Stomach (tissue), 4 donors: Measurements from ENCODE around the gene CSNK1E.

ENCODE experiments used
- EP300 ChIP-seq: sonication (generic); formaldehyde crosslinking; IDR thresholded peaks from one replicate; pipeline ENCODE4 v1.6.1; 2017; ENCODE audit warnings: antibody characterized with exemption
- TF ChIP-seq, protein P1 (sequence below), 7 experiments: fragments of 450-650 bp in 4 of 7; fragments of 200-600 bp in 3 of 7; sonication (generic) in 3 of 7; IDR thresholded peaks; one replicate each; pipeline ENCODE4 v1.5.1; 2016 to 2019; ENCODE audit warnings: antibody characterized with exemption in 7 of 7, control low read depth in 2 of 7, mild to moderate bottlenecking in 1 of 7

DNA sequence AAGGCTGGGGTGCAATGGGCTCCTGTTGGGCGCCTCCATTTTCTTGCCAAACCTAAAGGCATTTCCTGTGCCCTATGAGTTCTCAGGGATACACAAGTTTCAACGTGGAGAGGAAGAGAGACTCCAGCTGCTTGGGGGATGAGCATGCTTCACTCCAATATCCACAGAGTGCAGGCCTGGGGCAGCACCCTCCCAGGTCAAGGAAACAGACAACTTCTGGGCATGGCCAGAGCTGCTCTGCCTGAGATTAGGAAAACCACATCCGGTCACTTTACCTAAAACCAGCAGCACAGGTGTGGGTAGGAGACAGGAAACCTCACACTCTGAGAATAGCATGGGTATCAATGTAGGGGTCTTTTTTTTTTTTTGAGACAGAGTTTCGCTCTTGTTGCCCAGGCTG is 73.1 kb downstream of the CSNK1E start:
- TF ChIP-seq, protein P1, sequence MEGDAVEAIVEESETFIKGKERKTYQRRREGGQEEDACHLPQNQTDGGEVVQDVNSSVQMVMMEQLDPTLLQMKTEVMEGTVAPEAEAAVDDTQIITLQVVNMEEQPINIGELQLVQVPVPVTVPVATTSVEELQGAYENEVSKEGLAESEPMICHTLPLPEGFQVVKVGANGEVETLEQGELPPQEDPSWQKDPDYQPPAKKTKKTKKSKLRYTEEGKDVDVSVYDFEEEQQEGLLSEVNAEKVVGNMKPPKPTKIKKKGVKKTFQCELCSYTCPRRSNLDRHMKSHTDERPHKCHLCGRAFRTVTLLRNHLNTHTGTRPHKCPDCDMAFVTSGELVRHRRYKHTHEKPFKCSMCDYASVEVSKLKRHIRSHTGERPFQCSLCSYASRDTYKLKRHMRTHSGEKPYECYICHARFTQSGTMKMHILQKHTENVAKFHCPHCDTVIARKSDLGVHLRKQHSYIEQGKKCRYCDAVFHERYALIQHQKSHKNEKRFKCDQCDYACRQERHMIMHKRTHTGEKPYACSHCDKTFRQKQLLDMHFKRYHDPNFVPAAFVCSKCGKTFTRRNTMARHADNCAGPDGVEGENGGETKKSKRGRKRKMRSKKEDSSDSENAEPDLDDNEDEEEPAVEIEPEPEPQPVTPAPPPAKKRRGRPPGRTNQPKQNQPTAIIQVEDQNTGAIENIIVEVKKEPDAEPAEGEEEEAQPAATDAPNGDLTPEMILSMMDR (IDR thresholded peaks at IDR 0.05), result no peak
- TF ChIP-seq EP300, result no peak
